SK-N-MC (cell line): Measurements from ENCODE around the gene GATA6.

Experiments
- EZH2 ChIP-seq: fragments of 200-600 bp; sonication (generic); IDR thresholded peaks from one replicate; pipeline ENCODE4 v1.6.1; 2017; ENCODE audit warnings: antibody characterized with exemption
- FOXP2 ChIP-seq: optimal IDR thresholded peaks from 2 replicates; pipeline ENCODE3; 2011; ENCODE audit warnings: mild to moderate bottlenecking, moderate library complexity; ENCODE audit not compliant: insufficient read depth; ENCODE audit errors: extremely low read length, control extremely low read depth
- POLR2AphosphoS5 ChIP-seq: IDR thresholded peaks from 2 replicates; pipeline ENCODE4 v1.6.1; 2012; ENCODE audit warnings: mild to moderate bottlenecking, low read depth, low read length, borderline replicate concordance

- TF ChIP-seq EZH2 (no peak), POLR2AphosphoS5 (no peak), FOXP2 (no peak)
These were observed 4.0 kb downstream of the GATA6 start for GRCh38 chr18:22173221-22173927.
